H54 (cell line): ENCODE data around the gene MAPK11.

Source experiments
- DNase-seq: peaks from one replicate; pipeline ENCODE4 v3.0.0; 2011; ENCODE audit warnings: low spot score, mixed read lengths; ENCODE audit not compliant: insufficient read length
- FAIRE-seq: peaks from 3 replicates; lab custom pipeline; 2011; peaks lifted over from hg19 to GRCh38; lab: Jason Lieb, UNC
- POLR2A ChIP-seq: IDR thresholded peaks from 2 replicates; pipeline ENCODE4 v1.6.1; 2011; ENCODE audit warnings: low read depth, mild to moderate bottlenecking, low read length

The MAPK11 gene

DNA sequence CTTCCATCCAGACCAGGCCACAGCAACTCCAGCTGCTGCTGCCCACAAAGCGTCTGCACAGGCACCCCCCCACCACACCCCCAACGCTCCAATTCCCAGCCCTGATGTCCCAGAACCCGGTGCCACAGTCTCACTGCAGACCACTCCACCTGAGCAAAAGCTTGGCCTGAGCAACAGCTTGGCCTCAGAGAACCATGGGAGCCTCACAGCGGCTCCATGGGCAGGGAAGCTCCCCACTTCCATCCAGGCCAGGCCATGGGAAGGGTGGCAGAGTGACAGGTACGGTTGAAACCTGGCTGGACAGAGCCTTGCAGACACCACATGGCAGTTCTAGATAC lies 24.1 kb upstream of the MAPK11 start:
- FAIRE-seq: no peak

DNA sequence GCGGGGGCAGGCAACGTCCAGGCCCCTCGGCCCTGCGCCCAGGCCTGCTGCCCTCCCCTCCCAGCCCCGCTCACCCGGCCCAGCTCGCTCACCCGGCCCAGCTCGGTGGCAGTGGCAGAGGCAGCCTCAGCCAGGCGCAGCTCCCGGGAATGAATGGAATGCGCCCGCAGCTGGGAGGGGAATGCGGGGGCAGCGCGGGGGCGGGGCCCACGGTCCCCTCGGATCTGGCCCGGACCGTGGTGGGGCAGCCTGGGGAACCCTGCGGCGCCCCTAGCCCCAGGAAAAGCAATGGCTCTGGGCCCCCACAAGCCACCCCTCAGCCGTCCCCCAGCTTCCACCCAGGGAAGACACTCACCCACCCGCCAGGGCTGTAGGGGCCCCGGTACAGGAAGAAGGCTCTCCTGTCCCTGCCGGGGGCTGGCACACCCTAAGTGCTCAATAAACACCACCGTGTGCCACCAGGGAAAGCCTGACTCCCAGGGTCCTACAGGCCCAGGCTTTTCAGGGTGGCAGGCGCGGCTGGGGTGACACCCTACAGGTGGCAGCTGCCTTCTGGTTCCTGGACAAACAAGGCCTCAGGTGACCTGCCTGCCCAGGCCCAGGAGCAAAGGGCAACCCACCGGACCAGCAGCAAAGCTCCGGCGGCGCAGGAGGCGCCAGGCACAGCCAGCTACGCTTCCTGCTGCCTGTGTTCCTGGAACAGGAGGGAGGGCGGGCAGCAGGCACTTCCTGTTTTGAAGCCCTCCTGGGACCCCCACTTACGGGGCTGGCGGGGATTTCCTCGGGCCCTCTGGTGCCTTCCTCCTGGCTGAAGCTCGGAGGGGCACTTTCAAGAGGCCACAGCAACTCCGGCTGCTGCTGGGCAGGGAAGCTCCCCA lies 23.5 kb upstream of the MAPK11 start:
- DNase-seq: peak; percentile 72
- FAIRE-seq: no peak
- 0 out of 2 replicates have a peak, but pooled peaks have one; percentile 31 for TF ChIP-seq POLR2A

More for the DNA sequence above, 24.1 kb upstream of the MAPK11 start:
- no peak for TF ChIP-seq POLR2A
- no peak for DNase-seq

DNA sequence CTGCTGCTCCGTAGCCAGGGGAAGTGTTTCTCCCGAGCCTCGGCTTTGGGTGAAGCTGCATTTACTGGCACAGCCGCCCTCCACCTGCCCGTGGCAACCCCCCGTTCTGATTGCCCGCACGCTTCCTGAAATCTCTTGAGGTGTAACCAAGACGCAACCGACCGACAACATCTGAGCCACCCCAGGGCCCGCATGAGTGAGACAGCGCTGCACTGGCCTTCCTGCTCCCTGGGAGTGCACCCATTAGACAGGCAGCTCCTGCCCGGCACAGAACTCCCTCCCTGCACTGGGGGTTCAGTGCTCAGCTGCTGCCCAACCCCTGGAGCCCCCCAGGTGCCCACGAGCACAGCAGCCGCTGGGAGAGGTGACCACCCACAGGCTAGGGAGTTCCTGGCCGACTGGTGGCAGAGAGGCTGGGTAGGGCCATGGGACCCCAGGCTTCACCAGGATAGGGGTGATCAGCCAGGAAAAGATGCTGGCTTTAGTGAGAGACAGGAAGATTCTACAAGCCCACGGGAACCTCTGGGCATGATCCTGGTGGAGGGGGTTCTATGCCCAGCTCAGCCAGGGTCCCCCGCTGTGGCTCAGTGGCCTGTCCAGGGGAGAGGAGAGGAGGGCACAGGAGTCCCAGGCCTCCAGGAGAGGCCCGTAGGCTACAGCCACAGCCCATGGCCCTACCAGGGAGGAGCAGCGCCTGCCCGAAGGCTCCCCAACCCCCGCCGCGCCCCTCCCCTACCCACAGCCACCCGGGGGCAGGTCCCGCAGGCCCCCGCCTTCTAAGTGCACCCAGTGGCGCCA lies 22.7 kb upstream of the MAPK11 start:
- FAIRE-seq: no peak

DNA sequence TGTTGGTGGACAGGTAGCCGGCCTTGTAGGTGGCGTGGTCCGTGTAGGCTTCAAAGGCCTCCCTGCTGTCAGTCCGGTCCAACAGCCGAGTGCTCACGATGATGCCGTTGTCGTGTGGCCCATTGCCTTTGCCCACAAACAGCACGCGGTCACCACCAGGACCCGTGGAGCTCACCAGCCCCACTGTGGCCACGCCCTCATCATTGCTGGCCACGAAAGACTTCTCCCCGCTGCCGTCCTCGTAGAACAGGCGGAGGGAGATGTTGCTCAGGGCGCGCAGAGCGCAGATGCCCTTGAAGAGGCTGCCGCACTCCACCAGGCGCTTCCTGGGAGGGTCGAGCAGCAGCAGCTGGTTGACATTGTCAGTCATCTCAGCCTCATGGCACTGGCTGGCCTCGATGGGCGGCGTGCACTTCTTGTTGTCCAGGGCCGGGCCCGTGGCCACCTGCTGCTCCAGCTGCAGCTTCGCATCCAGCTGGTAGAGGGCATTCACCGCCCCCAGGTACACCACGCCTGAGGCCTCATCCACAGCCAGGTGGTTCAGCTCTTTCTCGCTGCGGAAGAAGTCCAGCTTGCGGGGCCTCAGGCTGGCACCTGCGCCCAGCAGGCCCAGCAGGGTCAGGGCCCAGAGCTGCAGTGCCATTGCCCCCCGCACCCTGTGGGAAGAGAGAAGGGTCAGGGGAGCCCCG lies 19.9 kb upstream of the MAPK11 start:
- no peak for DNase-seq
- no peak for FAIRE-seq
- no peak for TF ChIP-seq POLR2A

More for the DNA sequence above, 22.7 kb upstream of the MAPK11 start:
- DNase-seq: no peak
- no peak for TF ChIP-seq POLR2A

DNA sequence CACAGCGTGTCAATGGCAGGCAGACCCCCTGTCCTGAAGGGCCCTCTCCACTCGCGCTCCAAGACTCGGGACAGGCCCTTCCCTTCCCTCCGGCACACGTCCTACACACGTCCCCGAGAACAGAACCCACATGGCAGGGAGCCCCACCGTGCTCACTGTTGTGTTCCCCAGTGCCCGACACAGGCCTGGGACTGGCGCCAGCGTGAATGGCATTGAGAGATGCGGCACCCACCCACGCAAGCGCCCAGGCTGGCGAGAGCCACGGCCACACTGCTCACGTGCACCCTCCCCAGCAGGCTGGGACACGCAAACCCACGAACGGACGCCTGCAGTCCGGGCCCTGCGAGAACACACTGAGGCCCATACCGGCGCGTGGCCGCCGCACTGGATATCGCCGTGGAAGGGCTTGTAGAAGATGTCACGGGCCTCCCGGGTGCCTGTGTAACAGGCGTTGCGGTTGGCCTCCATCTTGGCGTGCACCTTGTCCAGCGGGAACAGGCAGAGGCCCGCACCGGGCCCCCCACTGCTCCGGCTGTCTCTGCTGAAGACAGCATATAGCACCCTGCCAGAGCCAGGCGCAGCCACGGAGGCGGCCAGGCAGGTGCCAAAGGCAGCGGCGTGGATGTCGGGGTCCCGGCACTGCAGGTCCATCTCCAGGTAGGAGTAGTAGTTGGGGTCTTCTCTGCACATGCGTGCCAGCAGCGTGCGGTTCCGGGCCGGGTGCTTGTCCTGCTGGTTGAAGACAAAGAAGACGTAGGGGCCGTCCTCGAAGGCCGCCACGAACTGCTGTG lies 19.2 kb upstream of the MAPK11 start:
- DNase-seq (no peak), FAIRE-seq (no peak)
- TF ChIP-seq POLR2A: no peak

DNA sequence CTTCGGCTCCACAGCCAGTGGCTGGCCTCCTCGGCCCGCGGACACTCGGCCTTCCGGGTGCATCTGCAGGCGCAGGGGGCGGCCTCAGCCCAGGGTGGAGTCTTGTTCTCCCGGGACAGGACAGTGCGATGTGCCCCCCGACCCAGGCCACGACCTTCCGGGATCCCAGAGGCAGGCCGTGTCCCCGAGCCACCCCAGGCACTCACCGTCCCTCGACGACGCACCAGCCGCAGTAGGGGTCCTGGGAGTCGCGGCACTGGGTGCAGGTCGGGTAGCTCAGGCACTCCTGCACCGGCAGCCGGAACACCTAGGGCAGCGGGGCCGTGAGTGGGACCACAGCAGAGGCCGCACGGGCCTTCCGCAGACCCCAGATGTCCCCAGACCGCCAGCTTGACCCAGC lies 17.6 kb upstream of the MAPK11 start:
- no peak for DNase-seq
- no peak for TF ChIP-seq POLR2A
- FAIRE-seq: no peak

DNA sequence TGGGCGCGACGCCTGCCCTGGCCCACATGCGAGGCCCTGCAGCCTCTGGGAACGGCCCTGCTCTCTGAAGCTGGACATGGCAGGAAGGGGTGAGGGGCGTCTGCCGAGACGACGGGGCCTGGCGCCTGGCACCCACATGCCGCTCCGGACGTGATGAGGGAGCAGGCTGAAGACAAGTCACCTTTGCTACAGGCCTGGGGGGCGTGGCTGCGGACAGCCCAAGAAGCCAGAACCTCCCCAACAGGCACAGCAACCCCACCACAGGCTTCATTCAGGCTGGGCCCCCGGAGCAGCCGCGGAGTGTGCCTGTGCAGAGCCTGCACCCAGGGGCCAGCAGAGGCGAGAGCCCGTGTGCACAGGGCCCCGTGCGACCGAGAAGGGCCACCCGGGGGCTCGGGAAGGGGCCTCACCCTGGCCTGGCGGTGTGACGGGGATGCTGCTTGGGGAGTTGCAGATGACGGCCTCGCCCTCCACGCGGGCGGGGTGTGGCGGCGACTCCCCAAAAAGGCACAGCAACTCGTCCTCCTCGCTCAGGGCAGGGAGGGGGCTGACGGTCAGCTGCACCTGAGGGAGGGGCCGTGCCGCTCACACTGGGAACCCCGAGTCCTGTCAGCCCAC lies 16.6 kb upstream of the MAPK11 start:
- FAIRE-seq (no peak), DNase-seq (no peak)
- TF ChIP-seq POLR2A: no peak

DNA sequence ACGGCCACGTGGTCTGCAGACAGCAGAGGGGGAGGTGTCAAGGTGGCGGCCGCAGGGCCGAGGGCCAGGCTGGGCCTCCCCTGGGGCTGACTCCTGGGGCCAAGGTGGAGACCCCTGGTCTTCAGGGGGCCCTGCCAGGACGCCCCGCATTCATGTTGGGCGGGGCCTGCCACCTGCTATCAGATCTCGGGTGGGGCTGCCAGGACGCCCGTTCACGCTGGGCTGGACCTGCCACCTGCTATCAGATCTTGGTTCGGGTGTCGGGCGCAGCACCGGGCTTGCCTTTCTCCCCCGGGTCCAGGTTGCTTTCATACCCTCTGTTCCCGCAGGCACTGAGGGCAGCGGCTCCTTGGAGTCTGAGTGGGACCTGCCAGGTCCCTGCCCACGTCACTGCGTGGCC lies 16.1 kb upstream of the MAPK11 start:
- no peak for FAIRE-seq
- no peak for TF ChIP-seq POLR2A
- no peak for DNase-seq

DNA sequence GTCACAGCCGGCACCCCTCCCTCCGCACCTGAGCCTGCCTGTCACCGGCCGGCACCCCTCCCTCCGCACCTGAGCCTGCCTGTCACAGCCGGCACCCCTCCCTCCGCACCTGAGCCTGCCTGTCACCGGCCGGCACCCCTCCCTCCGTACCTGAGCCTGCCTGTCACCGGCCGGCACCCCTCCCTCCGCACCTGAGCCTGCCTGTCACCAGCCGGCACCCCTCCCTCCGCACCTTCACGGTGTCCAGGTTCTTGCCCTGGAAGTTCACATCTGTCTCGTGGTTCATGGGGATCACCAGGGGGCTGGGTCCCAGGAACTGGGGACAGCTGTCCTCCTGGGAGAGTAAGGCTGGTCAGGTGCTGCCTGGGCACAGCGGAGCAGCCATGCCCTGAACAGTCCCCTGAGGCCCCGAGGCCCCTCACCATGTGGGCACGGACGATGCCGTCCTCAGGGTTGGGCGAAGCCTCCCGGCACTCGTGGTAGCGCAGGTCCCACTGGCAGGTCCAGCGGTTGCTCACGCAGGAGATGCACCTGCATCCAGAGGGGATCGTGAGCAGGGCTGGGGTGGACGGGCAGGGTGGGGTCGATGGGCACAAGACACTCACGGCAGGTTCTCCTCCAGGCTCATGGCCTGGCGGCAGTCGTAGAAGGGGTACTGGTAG lies 15.5 kb upstream of the MAPK11 start:
- TF ChIP-seq POLR2A: no peak
- DNase-seq (no peak), FAIRE-seq (no peak)

DNA sequence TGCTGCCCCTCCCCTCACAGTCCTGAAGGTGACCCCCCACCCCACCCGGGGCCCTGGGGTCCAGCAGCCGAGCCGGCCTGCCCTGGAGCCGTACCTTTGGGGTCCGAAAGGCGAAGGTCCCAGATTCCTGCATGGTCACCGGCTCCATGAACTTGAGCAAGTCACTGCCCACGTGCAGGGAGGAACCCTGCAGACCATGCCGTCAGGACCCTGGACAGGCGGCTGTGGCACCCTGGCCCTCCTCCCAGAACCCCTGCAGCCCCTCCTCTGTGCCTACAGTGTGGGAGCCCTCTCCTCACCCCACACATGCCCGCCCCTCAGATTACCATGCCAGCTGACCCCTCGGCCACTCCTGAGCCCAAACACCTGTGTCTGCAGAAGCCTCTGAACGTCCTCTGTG lies 14.3 kb upstream of the MAPK11 start:
- no peak for TF ChIP-seq POLR2A
- DNase-seq (no peak), FAIRE-seq (no peak)

DNA sequence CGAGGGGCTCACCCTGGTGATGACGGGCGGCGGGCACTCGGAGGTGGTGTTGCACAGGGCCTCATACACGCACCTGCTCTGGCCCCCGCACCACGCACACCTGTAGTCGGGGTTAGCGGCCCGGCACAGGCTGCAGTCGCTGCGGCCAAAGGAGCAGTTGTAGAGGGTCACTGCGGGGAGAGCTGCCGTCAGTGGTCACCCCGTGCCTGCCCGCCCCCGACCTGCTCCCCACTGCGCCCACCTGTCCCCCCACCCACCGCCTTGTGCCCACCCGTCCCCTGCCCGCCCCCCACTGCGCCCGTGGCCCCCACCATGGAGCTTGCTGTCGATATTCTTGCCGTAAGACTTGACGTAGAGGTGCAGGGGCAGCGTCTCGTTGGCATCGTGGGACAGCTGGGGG lies 13.6 kb upstream of the MAPK11 start:
- DNase-seq: no peak
- FAIRE-seq: no peak
- no peak for TF ChIP-seq POLR2A
